Stimulated activated CD8-positive, alpha-beta memory T cell treated with anti-CD3 and anti-CD28 coated beads, Interleukin-4, amount 100 ng/mL, for 1 hour (primary cell): ENCODE results near the gene TMEM256.
"Not testable (repeated sequence)": the region's sequence is repeated elsewhere in the genome, so short reads cannot be mapped to it uniquely, and the experiment has no call there.

Experiments used
- DNase-seq, 2 donors: peaks; one replicate each; pipeline ENCODE4 v3.0.0-alpha.2; 2020; ENCODE audit warnings: low read depth in 2 of 2, low spot score in 1 of 2

The TMEM256 gene

DNA sequence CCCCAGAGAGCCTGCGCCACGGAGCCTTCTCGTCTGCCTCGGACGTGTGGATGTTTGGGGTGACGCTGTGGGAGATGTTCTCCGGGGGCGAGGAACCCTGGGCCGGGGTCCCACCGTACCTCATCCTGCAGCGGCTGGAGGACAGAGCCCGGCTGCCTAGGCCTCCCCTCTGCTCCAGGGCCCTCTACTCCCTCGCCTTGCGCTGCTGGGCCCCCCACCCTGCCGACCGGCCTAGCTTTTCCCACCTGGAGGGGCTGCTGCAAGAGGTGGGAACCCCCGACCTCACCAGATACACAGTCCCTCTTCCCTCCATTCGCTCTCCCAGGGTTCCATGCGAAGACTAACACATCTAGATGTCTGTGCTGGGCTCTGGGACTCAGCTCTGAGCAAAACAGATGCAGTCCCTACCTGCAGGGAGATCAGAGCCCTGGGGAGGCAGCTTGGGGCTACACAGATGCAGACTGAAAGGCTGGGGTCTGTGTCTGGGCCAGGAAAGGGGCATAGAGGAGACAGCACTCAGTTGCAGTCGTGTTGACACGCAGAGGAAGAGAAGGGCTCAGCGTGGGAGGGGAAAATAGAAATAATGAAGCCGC, 19.3 kb downstream of the TMEM256 start:
- DNase-seq = no peak

DNA sequence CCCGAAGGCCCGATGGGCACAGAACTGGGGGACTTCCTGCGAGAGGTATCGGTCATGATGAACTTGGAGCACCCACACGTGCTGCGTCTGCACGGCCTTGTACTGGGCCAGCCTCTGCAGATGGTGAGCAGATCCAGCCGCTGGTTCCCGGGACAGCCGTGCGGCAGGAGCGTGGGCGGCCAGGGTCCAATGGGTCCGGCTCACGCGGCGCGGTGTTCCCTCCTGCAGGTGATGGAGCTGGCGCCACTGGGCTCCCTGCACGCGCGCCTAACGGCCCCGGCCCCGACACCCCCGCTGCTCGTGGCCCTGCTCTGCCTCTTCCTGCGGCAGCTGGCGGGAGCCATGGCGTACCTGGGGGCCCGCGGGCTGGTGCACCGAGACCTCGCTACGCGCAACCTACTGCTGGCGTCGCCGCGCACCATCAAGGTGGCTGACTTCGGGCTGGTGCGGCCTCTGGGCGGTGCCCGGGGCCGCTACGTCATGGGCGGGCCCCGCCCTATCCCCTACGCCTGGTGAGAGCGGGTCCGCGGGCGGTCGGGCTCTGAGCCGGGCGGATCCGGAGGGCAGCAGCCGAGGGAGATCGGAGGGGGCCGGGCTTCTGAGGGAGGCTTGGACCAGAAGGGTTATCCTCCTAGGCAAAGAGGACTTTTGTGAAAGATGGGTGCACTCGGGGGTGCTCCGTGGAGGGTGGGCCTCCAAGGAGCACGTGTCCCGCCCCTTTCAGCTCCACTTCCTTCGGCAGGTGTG, 20.0 kb downstream of the TMEM256 start:
- DNase-seq = peak in 1 of 2 donors; percentile 53

DNA sequence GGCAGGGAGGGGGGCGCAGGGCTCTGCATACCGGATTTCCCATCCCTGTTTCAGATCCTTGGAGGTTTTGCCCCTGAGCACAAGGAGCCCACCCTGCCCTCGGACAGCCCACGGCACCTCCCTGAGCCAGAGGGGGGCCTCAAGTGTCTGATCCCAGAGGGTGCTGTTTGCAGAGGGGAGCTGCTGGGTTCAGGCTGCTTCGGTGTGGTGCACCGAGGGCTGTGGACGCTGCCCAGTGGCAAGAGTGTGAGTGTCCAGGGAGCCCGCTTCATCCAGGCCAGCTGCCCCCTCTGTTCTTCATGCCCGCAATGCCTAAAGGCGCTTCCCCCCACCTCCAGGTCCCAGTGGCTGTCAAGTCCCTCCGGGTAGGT, 20.5 kb downstream of the TMEM256 start:
- no peak for DNase-seq

GRCh38 chr17:7382901-7383300, 21.0 kb downstream of the TMEM256 start:
- no peak for DNase-seq

DNA sequence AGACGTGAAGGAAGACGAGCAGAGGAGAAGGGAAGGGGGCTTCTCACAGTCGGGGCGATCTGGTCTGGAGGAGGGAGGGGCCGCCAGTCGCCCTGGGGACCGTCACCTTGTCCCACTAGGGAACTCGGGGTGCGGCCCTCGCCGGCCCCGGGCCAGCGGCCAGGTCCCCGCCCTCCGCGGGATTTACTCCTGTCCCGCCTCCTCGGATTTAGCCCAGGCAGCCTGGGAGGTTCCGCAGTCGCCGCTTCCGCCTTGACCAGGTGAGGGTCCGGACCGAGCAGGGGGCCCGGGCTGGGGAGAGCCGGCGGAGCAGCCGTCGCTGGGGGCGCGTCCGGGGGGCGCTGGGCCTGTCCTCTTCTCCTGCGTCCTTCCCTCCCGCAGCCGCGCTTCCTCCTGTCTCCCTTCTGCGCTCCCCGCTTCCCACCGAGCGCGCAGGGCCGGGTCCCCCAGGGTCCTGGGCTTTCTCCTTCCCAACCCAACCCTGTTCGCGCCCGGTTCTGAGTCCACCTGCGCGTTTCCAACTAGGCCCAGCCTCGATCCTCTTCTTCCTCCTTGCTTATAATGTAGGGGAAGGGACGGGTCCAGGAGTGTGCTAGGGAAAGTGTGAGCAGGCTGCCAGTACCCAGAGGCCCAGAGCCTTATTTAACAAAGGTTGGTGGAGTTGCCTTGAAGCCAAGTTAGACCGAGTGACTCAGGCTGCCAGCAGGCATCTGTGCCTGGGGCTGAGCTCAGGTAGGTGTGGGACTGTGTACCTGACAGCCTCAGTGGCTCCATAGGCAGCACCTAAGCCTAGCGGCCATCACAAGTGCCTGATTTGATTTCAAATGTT, 22.8 kb downstream of the TMEM256 start, which contains the start of gene TNK1:
TNK1 (plus strand) TSS at position 235 of the 829 bp plus-strand sequence. CDS start 1,838 bp downstream, outside the sequence.
- DNase-seq = no peak

- DNase-seq = no peak
These were observed 23.6 kb downstream of the TMEM256 start for GRCh38 chr17:7380321-7380720.

DNA sequence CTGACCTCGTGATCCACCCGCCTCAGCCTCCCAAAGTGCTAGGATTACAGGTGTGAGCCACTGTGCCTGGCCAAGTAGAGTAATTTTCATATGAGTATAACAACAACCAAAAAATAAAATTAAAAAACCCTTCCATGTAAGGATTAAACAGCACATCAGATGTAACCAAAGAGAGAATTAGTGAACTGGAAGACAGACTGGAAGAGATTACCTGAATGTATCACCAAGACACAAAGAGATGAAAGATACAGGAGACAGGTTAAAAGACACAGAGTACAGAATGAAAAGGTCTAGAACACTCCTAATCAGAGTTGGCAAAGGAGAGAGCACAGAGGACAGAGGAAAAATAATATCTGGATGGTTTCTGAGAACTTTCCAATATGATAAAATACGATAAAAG, 24.8 kb downstream of the TMEM256 start:
- no peak for DNase-seq

DNA sequence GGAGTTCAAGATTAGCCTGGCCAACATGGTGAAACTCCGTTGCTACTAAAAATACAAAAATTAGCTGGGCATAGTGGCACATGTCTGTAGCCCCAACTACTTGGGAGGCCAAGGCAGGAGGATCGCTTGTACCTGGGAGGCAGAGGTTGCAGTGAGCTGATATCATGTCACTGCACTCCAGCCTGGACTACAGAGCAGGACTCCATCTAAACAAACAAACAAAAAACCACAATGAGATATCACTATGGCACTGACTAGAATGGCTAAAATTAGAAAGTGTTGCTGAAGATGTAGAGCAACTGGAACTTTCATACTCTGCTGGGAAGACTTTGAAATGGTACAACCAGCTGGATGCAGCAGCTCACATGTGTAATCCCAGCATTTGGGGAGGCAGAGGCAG, 29.5 kb downstream of the TMEM256 start:
- no peak for DNase-seq

DNA sequence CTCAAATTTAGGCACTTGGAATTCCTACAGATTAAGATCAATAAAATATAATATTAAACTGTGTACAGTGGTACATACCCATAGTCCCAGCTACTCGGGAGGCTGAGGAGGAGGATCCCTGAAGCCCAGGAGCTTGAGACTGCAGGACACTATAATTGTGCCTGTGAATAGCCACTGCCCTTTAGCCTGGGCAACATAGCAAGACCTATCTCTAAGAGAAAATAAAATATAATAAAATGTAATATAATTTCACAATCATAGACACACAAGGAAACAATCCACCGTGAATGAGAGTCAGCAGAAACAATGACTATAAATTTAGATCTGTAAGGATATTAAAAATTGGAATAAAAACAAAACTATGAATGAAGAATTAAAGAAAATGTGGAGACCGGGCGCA, 33.0 kb downstream of the TMEM256 start:
- no peak for DNase-seq

DNA sequence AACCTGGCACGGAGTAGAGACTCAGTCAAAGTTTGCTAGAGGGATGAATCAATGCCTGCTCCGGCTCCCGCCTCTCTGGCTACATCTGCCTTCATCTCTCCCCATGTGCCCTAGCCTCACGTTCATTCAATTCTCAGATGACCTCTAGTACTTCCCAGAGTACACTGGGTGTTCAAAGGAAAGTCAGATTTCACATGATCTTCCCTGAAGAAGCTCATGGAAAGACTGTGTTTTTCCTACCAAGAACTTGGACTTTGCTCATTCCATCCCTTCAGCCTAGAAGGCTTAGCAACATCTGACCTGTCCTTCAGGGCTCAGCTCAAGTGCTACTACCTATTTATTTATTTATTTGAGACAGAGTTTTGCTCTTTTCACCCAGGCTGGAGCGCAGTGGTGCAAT, 34.1 kb downstream of the TMEM256 start:
- DNase-seq = no peak

DNA sequence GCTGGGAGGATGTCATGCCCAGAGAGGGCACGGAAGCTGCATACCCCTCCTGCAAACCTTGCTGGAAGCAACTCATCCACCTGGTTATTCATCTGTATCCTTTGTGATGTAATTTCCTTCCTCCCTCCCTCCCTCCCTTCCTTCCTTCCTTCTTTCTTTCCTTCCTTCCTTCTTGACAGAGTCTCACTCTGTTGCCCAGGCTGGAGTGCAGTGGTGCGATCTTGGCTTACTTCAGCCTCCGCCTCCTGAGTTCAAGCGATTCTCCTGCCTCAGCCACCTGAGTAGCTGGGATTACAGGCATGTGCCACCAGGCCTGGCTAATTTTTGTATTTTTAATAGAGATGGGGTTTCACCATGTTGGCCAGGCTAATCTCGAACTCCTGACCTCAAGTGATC, 35.3 kb downstream of the TMEM256 start:
- not testable (repeated sequence) for DNase-seq

DNA sequence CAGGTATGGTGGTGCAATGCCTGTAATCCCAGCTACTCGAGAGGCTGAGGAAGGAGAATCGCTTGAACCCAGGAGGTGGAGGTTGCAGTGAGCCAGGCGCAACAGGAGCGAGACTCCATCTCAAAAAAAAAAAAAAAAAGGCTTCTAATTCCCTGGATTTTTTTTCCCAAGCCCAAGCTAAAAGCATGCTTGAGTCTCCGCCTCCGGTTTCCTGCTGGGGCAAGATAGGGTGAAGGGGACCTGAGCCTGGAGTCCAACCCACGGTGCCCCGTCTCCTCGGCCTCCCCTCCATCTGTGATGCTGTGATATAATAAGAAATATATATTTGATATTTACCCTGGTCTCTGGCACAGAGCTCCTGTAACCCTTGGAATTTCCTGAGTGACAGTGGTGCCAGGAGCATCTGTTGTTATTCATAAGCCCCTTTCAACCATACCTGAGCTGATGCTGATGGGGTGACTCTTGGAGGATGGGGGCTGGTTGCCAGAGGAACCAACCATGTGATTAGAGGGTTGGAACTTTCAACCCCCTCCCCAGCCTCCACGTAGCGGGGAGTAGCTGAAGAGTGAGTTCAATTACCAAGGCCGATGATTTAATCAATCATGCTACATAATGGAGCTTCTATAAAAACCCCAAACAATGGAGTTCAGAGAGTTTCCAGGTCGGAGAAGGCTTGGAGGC, 35.8 kb downstream of the TMEM256 start:
- no peak for DNase-seq

GRCh38 chr17:7367083-7367482, 36.8 kb downstream of the TMEM256 start:
- no peak for DNase-seq

DNA sequence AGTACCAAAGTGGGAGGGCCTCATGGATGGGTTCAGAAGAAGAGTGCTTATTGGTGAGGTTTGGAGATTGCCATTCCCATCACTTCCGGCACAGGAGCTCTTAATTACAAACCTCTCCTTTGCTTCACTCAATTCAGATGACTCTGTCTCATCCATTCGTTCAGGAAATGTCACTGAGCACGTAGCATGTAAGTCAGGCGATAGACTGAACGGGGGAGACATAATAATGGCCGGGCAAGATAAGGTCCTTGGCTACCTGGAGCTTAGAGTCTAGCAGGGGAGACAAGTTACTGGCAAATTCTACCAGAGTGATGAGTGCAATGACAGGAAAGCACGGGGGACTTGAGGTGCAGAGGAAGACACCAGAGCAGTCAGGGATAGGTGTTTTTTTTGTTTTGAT, 37.9 kb downstream of the TMEM256 start:
- DNase-seq = not testable (repeated sequence)

- DNase-seq = no peak
These were observed 40.6 kb downstream of the TMEM256 start for GRCh38 chr17:7363311-7363710.

DNA sequence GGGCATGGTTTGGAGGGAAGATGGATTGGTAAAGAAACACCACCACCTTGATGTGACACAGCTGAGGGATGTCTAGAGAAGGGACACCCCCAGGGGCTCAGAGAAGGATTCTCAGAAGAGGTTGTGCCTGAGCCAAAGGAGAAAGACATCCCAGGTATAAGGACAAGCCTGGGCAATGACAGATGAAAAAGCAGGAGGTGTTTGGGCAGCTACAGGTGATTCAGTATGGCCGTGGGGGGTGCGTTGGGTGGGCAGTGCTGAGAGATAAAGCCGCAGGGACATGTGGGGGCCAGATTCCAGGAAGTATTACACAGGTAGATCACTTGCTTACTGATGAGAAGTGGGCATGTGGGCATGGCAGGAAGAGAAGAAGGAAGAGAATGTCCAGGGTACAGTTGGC, 42.0 kb downstream of the TMEM256 start:
- DNase-seq = no peak

- no peak for DNase-seq
These were observed 46.5 kb downstream of the TMEM256 start for GRCh38 chr17:7357381-7357780.

DNA sequence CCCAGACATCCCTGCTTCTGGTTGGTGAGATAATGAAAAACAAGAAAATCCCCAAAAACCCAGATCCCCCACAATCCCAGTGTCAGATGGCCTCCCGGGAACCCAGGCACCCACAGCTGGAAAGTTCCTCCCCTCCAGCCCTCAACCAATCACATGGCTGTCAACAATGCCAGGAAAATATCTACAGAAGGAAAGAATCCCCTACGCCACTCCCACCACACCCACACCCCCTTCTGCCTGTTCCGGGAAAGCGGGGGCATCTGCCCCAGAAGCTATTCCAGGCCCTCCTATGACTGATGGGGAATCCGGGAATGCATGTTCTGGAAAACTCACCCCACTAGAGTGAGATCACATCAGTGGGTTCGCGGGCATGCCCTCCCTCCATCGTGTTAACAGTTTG, 47.1 kb downstream of the TMEM256 start:
- no peak for DNase-seq

DNA sequence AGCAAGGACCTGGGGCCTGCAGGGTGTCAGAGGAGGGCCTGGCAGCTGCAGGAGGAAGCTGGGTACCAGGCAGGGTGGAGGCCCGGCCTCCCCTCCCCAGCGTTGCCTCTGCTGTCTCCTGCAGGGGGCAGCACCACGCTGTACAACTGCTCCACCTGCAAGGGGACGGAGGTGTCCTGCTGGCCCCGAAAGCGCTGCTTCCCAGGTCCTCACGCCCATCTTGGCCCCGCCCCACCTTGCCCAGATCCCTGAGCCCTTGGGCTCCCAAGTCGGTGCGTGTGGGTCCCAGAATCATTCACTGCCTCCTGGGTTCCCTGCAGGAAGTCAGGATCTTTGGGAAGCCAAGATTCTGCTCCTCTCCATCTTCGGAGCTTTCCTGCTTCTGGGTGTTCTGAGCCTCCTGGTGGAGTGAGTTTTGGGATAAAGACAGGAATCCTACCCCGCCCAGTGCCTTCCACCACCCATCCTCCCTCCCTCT, 47.8 kb downstream of the TMEM256 start:
- peak; percentile 50 to 72 for DNase-seq

DNA sequence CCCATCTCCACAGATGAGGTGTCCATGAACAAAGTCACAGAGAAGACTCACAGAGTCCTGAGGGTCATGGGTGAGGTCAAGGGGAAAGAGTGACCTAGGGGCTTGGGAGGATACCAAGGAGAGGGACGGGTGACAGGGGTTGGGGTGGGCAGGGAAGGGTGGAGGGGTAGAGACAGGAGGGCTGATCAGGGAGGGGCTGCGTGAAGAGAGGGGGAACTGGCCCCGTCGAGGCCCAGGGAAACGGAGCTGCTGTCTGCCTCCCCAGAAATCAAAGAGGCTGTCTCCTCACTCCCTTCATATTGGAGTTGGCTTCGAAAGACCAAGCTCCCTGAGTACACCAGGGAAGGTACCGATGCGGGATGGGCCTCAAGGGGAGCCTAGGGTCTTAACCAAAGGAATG, 48.3 kb downstream of the TMEM256 start:
- no peak for DNase-seq

DNA sequence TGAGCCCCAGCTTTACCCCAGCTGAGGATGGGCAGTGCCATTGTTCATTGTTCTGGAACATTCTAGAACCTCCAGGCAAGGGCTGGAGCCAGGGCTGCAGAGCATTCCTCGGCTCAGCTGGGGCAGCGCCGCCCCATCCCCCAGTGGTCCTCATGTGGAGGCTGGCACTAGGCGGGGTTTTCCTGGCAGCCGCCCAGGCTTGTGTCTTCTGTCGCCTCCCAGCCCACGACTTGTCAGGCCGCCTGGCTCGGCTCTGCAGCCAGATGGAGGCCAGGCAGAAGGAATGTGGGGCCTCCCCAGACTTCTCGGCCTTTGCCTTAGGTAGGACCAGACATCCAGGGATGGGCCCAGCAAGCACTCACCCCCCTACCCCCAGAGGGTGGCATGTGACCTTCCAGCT, 48.8 kb downstream of the TMEM256 start, which contains the start of gene TMEM95:
TMEM95 (plus strand) TSS at position 104 of the 400 bp plus-strand sequence; CDS start at position 153, 49 bp downstream.
- DNase-seq = no peak
